Measurements from ENCODE around the gene YBEY.

GRCh38 chr21:46255166-46255565, 31.0 kb upstream of the YBEY start:
- no peak for TF ChIP-seq CTCF (conservative IDR thresholded peaks at IDR 0.05; ENCODE audit: low read length)
- no peak for TF ChIP-seq EZH2phosphoT487 (IDR thresholded peaks at IDR 0.05; ENCODE audit: borderline replicate concordance)
